Subcutaneous abdominal adipose tissue (tissue), 5 donors: Measurements from ENCODE around the gene KRTAP4-16.
"Not testable (repeated sequence)": the region's sequence is repeated elsewhere in the genome, so short reads cannot be mapped to it uniquely, and the experiment has no call there.

Experiments used
- H3K27ac ChIP-seq: one replicate; pipeline ENCODE4 v1.7.0; 2013; ENCODE audit warnings: low read depth, mild to moderate bottlenecking, inconsistent platforms, low read length, moderate library complexity
- H3K27me3 ChIP-seq, 5 donors: one replicate each; pipeline ENCODE4 v1.7.0; 2013; ENCODE audit warnings: low read length in 5 of 5, inconsistent platforms in 1 of 5; ENCODE audit not compliant: control insufficient read depth in 5 of 5, insufficient read depth in 4 of 5
- H3K36me3 ChIP-seq, 5 donors: one replicate each; pipeline ENCODE4 v1.7.0; 2013; ENCODE audit warnings: low read length in 5 of 5; ENCODE audit not compliant: control insufficient read depth in 5 of 5, insufficient read depth in 5 of 5
- H3K4me1 ChIP-seq, 5 donors: one replicate each; pipeline ENCODE4 v1.7.0; 2013; ENCODE audit warnings: low read length in 5 of 5, mild to moderate bottlenecking in 3 of 5, moderate library complexity in 1 of 5; ENCODE audit not compliant: control insufficient read depth in 5 of 5, insufficient read depth in 5 of 5
- H3K4me3 ChIP-seq, 5 donors: one replicate each; pipeline ENCODE4 v1.7.0; 2013; ENCODE audit warnings: low read length in 5 of 5, low read depth in 1 of 5
- H3K9ac ChIP-seq, 5 donors: one replicate each; pipeline ENCODE4 v1.7.0; 2013; ENCODE audit warnings: low read length in 5 of 5, mild to moderate bottlenecking in 4 of 5, moderate library complexity in 3 of 5
- H3K9me3 ChIP-seq, 5 donors: one replicate each; pipeline ENCODE4 v1.7.0; 2013; ENCODE audit warnings: low read length in 5 of 5; ENCODE audit not compliant: control insufficient read depth in 5 of 5
- donor health status: healthy.
- donor health status: healthy.
- donor health status: healthy.
- donor health status: healthy.
- donor health status: healthy.

Gene KRTAP4-16

GRCh38 chr17:41101586-41102259 is at the start of gene KRTAP4-16:
TSS of gene KRTAP4-16 (minus strand) at chr17:41102209. CDS start at chr17:41102209, 0 bp downstream.
- Histone ChIP-seq H3K4me3 (no peak within 1 kb of the TSS), H3K9me3 (no peaks in the 10 kb centered on the region), H3K27me3 (peaks cover 0 to 2% (median 0%) of the 10 kb centered on the region in 5 donors), H3K36me3 (no peaks in the 10 kb centered on the region), H3K9ac (no peak within 1 kb of the TSS), H3K27ac (no peak within 1 kb of the TSS), H3K4me1 (no peaks in the 10 kb centered on the region)

GRCh38 chr17:41151525-41151924 is 49.5 kb upstream of the KRTAP4-16 start:
- no peaks in the 10 kb centered on the region for H3K36me3 ChIP-seq
- H3K9me3 ChIP-seq: no peaks in the 10 kb centered on the region
- H3K4me3 ChIP-seq: no peak overlapping the region
- no peaks in the 10 kb centered on the region for H3K4me1 ChIP-seq
- no peak overlapping the region for H3K9ac ChIP-seq
- H3K27me3 ChIP-seq: peaks cover 0 to 5% (median 0%) of the 10 kb centered on the region in 5 donors
- H3K27ac ChIP-seq: no peak overlapping the region

GRCh38 chr17:41150026-41150425 is 48.0 kb upstream of the KRTAP4-16 start:
- Histone ChIP-seq H3K4me3 (no peak overlapping the region), H3K27ac (no peak overlapping the region), H3K9ac (no peak overlapping the region), H3K9me3 (no peaks in the 10 kb centered on the region), H3K27me3 (peaks cover 0 to 5% (median 0%) of the 10 kb centered on the region in 5 donors), H3K4me1 (no peaks in the 10 kb centered on the region), H3K36me3 (no peaks in the 10 kb centered on the region)

- Histone ChIP-seq H3K4me3 (no peak within 1 kb of the TSS), H3K27me3 (peaks cover 0 to 5% (median 0%) of the 10 kb centered on the region in 5 donors), H3K9me3 (no peaks in the 10 kb centered on the region), H3K4me1 (no peaks in the 10 kb centered on the region), H3K9ac (no peak within 1 kb of the TSS), H3K27ac (no peak within 1 kb of the TSS), H3K36me3 (no peaks in the 10 kb centered on the region)
These were observed 47.6 kb upstream of the KRTAP4-16 start, which contains the start of gene KRTAP4-5 for GRCh38 chr17:41149652-41149985. TSS of gene KRTAP4-5 (minus strand) at chr17:41149825. CDS start at chr17:41149767, 58 bp downstream.

GRCh38 chr17:41148971-41149651 is 47.1 kb upstream of the KRTAP4-16 start:
- H3K9ac ChIP-seq, H3K36me3 ChIP-seq, H3K27me3 ChIP-seq, H3K9me3 ChIP-seq, H3K4me1 ChIP-seq, H3K27ac ChIP-seq, H3K4me3 ChIP-seq: not testable (repeated sequence)

- Histone ChIP-seq H3K4me3 (no peak overlapping the region), H3K9me3 (peaks cover 0 to 12% (median 5%) of the 10 kb centered on the region in 5 donors), H3K36me3 (no peaks in the 10 kb centered on the region), H3K27me3 (peaks cover 0 to 5% (median 0%) of the 10 kb centered on the region in 5 donors), H3K9ac (no peak overlapping the region), H3K27ac (no peak overlapping the region), H3K4me1 (no peaks in the 10 kb centered on the region)
These were observed 45.7 kb upstream of the KRTAP4-16 start for GRCh38 chr17:41147531-41148204.

- H3K27ac ChIP-seq: no peak overlapping the region
- peaks cover under 1 to 14% (median 8%) of the 10 kb centered on the region in 5 donors for H3K9me3 ChIP-seq
- no peak overlapping the region for H3K4me3 ChIP-seq
- H3K36me3 ChIP-seq: no peaks in the 10 kb centered on the region
- no peaks in the 10 kb centered on the region for H3K4me1 ChIP-seq
- peaks cover 0 to 5% (median 0%) of the 10 kb centered on the region in 5 donors for H3K27me3 ChIP-seq
- H3K9ac ChIP-seq: no peak overlapping the region
These were observed 43.3 kb upstream of the KRTAP4-16 start for GRCh38 chr17:41145261-41145660.

- Histone ChIP-seq H3K4me1 (no peaks in the 10 kb centered on the region), H3K9ac (no peak overlapping the region), H3K27ac (no peak overlapping the region), H3K27me3 (peaks cover 0 to 4% (median 0%) of the 10 kb centered on the region in 5 donors), H3K4me3 (no peak overlapping the region), H3K9me3 (peaks cover 3 to 18% (median 11%) of the 10 kb centered on the region in 5 donors), H3K36me3 (no peaks in the 10 kb centered on the region)
These were observed 42.8 kb upstream of the KRTAP4-16 start for GRCh38 chr17:41144846-41145245.

GRCh38 chr17:41141361-41141760 is 39.4 kb upstream of the KRTAP4-16 start:
- Histone ChIP-seq H3K9me3 (peaks cover 3 to 21% (median 14%) of the 10 kb centered on the region in 5 donors), H3K36me3 (no peaks in the 10 kb centered on the region), H3K27ac (no peak overlapping the region), H3K4me1 (no peaks in the 10 kb centered on the region), H3K4me3 (no peak overlapping the region), H3K27me3 (peaks cover 0 to 4% (median 0%) of the 10 kb centered on the region in 5 donors), H3K9ac (no peak overlapping the region)
